ENCODE data around the gene NLRP10.

Gene NLRP10, protein sequence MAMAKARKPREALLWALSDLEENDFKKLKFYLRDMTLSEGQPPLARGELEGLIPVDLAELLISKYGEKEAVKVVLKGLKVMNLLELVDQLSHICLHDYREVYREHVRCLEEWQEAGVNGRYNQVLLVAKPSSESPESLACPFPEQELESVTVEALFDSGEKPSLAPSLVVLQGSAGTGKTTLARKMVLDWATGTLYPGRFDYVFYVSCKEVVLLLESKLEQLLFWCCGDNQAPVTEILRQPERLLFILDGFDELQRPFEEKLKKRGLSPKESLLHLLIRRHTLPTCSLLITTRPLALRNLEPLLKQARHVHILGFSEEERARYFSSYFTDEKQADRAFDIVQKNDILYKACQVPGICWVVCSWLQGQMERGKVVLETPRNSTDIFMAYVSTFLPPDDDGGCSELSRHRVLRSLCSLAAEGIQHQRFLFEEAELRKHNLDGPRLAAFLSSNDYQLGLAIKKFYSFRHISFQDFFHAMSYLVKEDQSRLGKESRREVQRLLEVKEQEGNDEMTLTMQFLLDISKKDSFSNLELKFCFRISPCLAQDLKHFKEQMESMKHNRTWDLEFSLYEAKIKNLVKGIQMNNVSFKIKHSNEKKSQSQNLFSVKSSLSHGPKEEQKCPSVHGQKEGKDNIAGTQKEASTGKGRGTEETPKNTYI

DNA sequence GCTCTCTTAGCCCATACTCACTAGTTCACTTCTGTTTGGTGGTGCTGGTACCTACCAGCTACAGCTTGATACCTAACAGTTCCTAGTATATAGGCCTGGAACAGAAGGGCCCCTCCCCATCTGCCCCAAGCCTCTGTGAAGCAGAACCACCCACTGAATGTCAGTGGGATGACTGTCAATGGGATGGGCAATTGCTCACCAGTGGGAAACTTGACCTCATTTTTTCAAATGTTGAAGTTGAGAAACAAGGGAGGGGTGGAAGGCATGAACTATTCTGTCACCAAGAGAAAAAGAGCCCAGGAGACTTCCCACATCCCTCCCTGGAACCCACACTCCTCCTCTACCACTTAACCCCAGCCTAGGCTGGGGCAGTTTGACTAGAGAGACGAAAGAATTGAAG is at the start of gene NLRP10:
Gene NLRP10, minus strand, starts transcription at position 62 of the 400 bp plus-strand sequence. CDS start 1,952 bp downstream, outside the sequence.
- H3K4me3 ChIP-seq (ENCODE audit: low read depth in 1 of 2, low read length in 1 of 2), result no peak within 1 kb of the TSS
- H3K4me1 ChIP-seq (ENCODE audit: control insufficient read depth in 1 of 2, insufficient read depth in 1 of 2, low read depth in 1 of 2, low read length in 1 of 2), result no peaks in the 10 kb centered on the region
- H3K27ac ChIP-seq, result no peak within 1 kb of the TSS
- H3K27me3 ChIP-seq, result peaks cover 17% of the 10 kb centered on the region
- H3K36me3 ChIP-seq, result no peaks in the 10 kb centered on the region
- no peaks in the 10 kb centered on the region for H3K9me3 ChIP-seq
- TF ChIP-seq, protein P1, sequence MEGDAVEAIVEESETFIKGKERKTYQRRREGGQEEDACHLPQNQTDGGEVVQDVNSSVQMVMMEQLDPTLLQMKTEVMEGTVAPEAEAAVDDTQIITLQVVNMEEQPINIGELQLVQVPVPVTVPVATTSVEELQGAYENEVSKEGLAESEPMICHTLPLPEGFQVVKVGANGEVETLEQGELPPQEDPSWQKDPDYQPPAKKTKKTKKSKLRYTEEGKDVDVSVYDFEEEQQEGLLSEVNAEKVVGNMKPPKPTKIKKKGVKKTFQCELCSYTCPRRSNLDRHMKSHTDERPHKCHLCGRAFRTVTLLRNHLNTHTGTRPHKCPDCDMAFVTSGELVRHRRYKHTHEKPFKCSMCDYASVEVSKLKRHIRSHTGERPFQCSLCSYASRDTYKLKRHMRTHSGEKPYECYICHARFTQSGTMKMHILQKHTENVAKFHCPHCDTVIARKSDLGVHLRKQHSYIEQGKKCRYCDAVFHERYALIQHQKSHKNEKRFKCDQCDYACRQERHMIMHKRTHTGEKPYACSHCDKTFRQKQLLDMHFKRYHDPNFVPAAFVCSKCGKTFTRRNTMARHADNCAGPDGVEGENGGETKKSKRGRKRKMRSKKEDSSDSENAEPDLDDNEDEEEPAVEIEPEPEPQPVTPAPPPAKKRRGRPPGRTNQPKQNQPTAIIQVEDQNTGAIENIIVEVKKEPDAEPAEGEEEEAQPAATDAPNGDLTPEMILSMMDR (IDR thresholded peaks at IDR 0.05), result no peak

DNA sequence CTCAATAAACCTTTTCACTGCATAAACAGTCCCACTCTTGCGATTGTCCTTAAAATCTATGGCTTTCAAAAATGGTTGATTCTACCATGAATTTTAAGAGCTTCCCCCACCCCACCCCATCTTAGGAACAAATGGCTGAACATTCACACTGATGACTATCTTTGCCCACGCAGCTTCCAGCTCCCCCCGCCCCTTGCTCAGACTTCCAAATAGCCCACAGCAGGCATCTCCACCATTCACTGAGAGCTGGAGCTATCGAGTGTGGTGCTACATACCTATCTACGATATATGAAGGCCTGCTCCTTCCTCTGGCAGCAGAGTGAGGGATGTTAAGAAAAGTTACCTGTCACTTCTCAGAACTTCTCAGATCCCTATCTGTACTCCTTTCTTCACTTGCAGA is 48.6 kb upstream of the NLRP10 start:
- Histone ChIP-seq H3K36me3 (no peaks in the 10 kb centered on the region), H3K4me3 (ENCODE audit: low read depth in 1 of 2, low read length in 1 of 2) (no peak overlapping the region), H3K27me3 (peaks cover 18% of the 10 kb centered on the region), H3K9me3 (no peaks in the 10 kb centered on the region), H3K27ac (no peak overlapping the region), H3K4me1 (ENCODE audit: control insufficient read depth in 1 of 2, insufficient read depth in 1 of 2, low read depth in 1 of 2, low read length in 1 of 2) (peaks cover 0 to 2% of the 10 kb centered on the region in 2 experiments)
- TF ChIP-seq, protein P1 (IDR thresholded peaks at IDR 0.05), result no peak

DNA sequence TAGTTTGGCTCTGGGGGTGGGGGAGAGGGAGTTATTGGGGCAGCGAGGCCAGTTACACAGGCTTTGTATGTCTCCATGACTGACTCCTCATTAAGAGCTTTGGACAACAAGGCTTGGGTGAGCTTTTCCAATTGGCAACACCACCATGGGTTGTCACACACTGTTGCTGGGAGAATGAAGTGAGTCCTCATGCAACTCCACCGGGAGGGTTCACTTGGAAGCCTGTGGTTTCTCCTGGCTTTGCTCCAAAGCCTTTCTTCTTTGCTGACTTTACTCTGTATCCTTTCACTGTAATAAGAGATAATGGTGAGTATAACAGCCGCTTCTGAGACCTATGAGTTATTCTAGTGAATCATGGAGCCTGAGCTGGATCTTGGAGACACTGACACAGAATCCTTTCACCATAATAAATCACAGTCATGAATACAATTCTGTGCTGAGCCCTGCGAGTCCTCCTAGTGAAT is 46.8 kb upstream of the NLRP10 start:
- no peak overlapping the region for H3K4me3 ChIP-seq (ENCODE audit: low read depth in 1 of 2, low read length in 1 of 2)
- peaks cover 0 to 4% of the 10 kb centered on the region in 2 experiments for H3K4me1 ChIP-seq (ENCODE audit: control insufficient read depth in 1 of 2, insufficient read depth in 1 of 2, low read depth in 1 of 2, low read length in 1 of 2)
- no peak overlapping the region for H3K27ac ChIP-seq
- peaks cover 18% of the 10 kb centered on the region for H3K27me3 ChIP-seq
- TF ChIP-seq, protein P1 (IDR thresholded peaks at IDR 0.05), result no peak
- no peaks in the 10 kb centered on the region for H3K9me3 ChIP-seq
- H3K36me3 ChIP-seq, result no peaks in the 10 kb centered on the region

DNA sequence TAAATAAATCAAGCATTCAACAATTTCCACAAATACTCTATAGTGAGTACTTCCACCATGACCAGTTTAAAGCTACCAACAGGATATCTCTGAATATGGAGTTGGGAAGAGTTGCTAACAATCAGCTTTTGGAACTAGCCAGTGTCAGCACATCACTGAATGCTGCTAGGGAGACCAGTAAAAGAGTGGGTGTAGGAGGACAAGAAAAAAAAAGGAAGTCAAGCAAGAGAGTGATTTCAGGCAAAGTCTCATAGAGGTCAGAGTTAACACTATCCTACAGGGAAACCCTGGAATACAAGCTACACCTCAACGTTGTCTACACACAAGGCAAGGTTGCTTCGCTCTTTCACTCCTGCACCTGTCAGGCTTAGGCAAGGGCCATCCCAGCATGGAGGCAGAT is 46.1 kb upstream of the NLRP10 start:
- Histone ChIP-seq H3K27me3 (peaks cover 18% of the 10 kb centered on the region), H3K9me3 (no peaks in the 10 kb centered on the region), H3K36me3 (no peaks in the 10 kb centered on the region), H3K4me3 (ENCODE audit: low read depth in 1 of 2, low read length in 1 of 2) (no peak overlapping the region), H3K27ac (no peak overlapping the region), H3K4me1 (ENCODE audit: control insufficient read depth in 1 of 2, insufficient read depth in 1 of 2, low read depth in 1 of 2, low read length in 1 of 2) (peaks cover 0 to 4% of the 10 kb centered on the region in 2 experiments)
- TF ChIP-seq, protein P1 (IDR thresholded peaks at IDR 0.05), result no peak

DNA sequence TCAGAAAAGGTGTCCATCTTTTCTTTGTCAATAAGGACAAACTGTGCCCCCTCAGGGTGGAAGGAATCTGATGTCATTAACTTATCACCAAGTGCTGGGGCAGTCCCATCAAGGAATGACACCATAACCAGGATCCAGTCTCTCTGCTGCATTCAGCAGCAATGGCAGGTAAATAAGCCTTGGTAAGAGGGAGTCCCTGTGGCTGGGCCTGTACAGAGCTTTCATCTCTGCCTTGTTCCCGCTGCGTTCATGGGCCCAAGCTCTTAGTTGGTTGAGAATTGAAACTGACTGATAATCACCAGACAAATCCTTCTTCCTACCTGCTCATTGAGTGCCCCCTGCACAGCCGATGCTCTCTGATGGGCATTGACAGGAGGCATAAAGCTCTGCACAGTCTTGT is 44.6 kb upstream of the NLRP10 start:
- Histone ChIP-seq H3K36me3 (no peaks in the 10 kb centered on the region), H3K9me3 (no peaks in the 10 kb centered on the region), H3K4me3 (ENCODE audit: low read depth in 1 of 2, low read length in 1 of 2) (no peak overlapping the region), H3K27ac (no peak overlapping the region), H3K4me1 (ENCODE audit: control insufficient read depth in 1 of 2, insufficient read depth in 1 of 2, low read depth in 1 of 2, low read length in 1 of 2) (peaks cover 0 to 4% of the 10 kb centered on the region in 2 experiments), H3K27me3 (peaks cover 18% of the 10 kb centered on the region)
- TF ChIP-seq, protein P1 (IDR thresholded peaks at IDR 0.05), result no peak
